GM03348 (cell line): ENCODE results near the gene GSTA1.
"Not testable (repeated sequence)": the region's sequence is repeated elsewhere in the genome, so short reads cannot be mapped to it uniquely, and the experiment has no call there.

Experiments used
- DNase-seq: peaks from one replicate; pipeline ENCODE4 v3.0.0; 2012; ENCODE audit warnings: low spot score

Gene GSTA1

GRCh38 chr6:52803668-52804255 is at the start of gene GSTA1:
Gene GSTA1, minus strand, starts transcription at chr6:52803816. Its CDS starts 4,549 bp downstream, at chr6:52799267.
- DNase-seq, result not testable (repeated sequence)

GRCh38 chr6:52849137-52849536 is 45.5 kb upstream of the GSTA1 start:
- DNase-seq, result no peak

GRCh38 chr6:52846002-52846401 is 42.4 kb upstream of the GSTA1 start:
- DNase-seq, result no peak

GRCh38 chr6:52843605-52844004 is 40.0 kb upstream of the GSTA1 start:
- DNase-seq, result no peak

GRCh38 chr6:52840763-52841585 is 37.4 kb upstream of the GSTA1 start, which contains the start of gene GSTA5:
Gene GSTA5, minus strand, starts transcription at chr6:52840813.
- DNase-seq, result no peak

GRCh38 chr6:52839124-52840055 is 35.8 kb upstream of the GSTA1 start:
- DNase-seq, result peak; percentile 69

- peak; percentile 35 for DNase-seq
These were observed 30.9 kb upstream of the GSTA1 start for GRCh38 chr6:52834481-52834880.

- not testable (repeated sequence) for DNase-seq
These were observed 27.3 kb upstream of the GSTA1 start for GRCh38 chr6:52830869-52831268.

GRCh38 chr6:52829046-52829817 is 25.6 kb upstream of the GSTA1 start:
- no peak for DNase-seq

- DNase-seq, result not testable (repeated sequence)
These were observed 25.0 kb upstream of the GSTA1 start for GRCh38 chr6:52828621-52829020.

GRCh38 chr6:52827073-52827783 is 23.6 kb upstream of the GSTA1 start:
- not testable (repeated sequence) for DNase-seq

- DNase-seq, result no peak
These were observed 22.9 kb upstream of the GSTA1 start for GRCh38 chr6:52826513-52826912.

GRCh38 chr6:52825900-52826459 is 22.4 kb upstream of the GSTA1 start:
- not testable (repeated sequence) for DNase-seq

- DNase-seq, result not testable (repeated sequence)
These were observed 21.7 kb upstream of the GSTA1 start for GRCh38 chr6:52825270-52825793.

- no peak for DNase-seq
These were observed 18.2 kb upstream of the GSTA1 start for GRCh38 chr6:52821842-52822241.

- DNase-seq, result peak; percentile 76
These were observed 16.6 kb upstream of the GSTA1 start for GRCh38 chr6:52820198-52820597.

- DNase-seq, result peak; percentile 73
These were observed 11.8 kb upstream of the GSTA1 start for GRCh38 chr6:52815167-52816092.

- DNase-seq, result not testable (repeated sequence)
These were observed 10.9 kb upstream of the GSTA1 start for GRCh38 chr6:52814545-52814944.

GRCh38 chr6:52809777-52810176 is 6.2 kb upstream of the GSTA1 start:
- not testable (repeated sequence) for DNase-seq
